ENCODE results near the gene MAP4. TPM values are rescaled to one million over a fixed set of nuclear protein-coding genes. Genes with fewer than 3 reads are reported as not detected.

The MAP4 gene
- total RNA-seq, 1 experiment from 2014 or later = 137 TPM

- Mint-ChIP-seq H3K27me3 (ENCODE audit: insufficient read depth, unreplicated experiment) (no peaks in the 10 kb centered on the region), H3K27ac (ENCODE audit: unreplicated experiment) (no peak overlapping the region), H3K9me3 (ENCODE audit: unreplicated experiment) (no peaks in the 10 kb centered on the region), H3K4me3 (ENCODE audit: unreplicated experiment) (no peak overlapping the region), H3K4me1 (ENCODE audit: low read depth, unreplicated experiment) (no peaks in the 10 kb centered on the region), H3K36me3 (ENCODE audit: insufficient read depth, unreplicated experiment) (peaks cover 39% of the 10 kb centered on the region)
- Histone ChIP-seq H3K36me3 (ENCODE audit: control insufficient read depth, insufficient read depth, low read length) (peaks cover 2% of the 10 kb centered on the region; the same call in 1 of the 2 replicates), H3K27me3 (replicated peaks; ENCODE audit: control insufficient read depth, insufficient read depth, low read length) (no peaks in the 10 kb centered on the region), H3K9me3 (no peaks in the 10 kb centered on the region), H3K4me3 (ENCODE audit: low read depth, low read length) (no peak overlapping the region), H3K4me1 (no peaks in the 10 kb centered on the region)
- no TSS peak for BruUV-seq (replicated peaks)
- ChIA-PET POLR2A (no interaction called here), CTCF (no interaction called here)
- no peak for TF ChIP-seq CTCF (IDR thresholded peaks at IDR 0.05; ENCODE audit: insufficient read depth in 1 of 2, low read depth in 1 of 2, low read length in 1 of 2, severe bottlenecking in 1 of 2, unreplicated experiment in 1 of 2)
- intact Hi-C loops (cut with micrococcal nuclease; ENCODE audit: unreplicated experiment) = loop anchor here (2.0 to 5.0 kb wide), 2 partner anchors 139 to 159 kb away; no protein-coding TSS in a partner anchor
- DNase-seq = no peak
Observed at GRCh38 chr3:47991341-47991740, 24.9 kb downstream of the MAP4 start.

GRCh38 chr3:47989981-47990440, 26.2 kb downstream of the MAP4 start:
- Histone ChIP-seq H3K9me3 (no peaks in the 10 kb centered on the region), H3K27me3 (replicated peaks; ENCODE audit: control insufficient read depth, insufficient read depth, low read length) (no peaks in the 10 kb centered on the region), H3K4me1 (no peaks in the 10 kb centered on the region), H3K36me3 (ENCODE audit: control insufficient read depth, insufficient read depth, low read length) (peaks cover 2% of the 10 kb centered on the region; the same call in 1 of the 2 replicates), H3K4me3 (ENCODE audit: low read depth, low read length) (no peak overlapping the region)
- peak; percentile 80 to 84 for TF ChIP-seq CTCF (IDR thresholded peaks at IDR 0.05; ENCODE audit: insufficient read depth in 1 of 2, low read depth in 1 of 2, low read length in 1 of 2, severe bottlenecking in 1 of 2, unreplicated experiment in 1 of 2)
- BruUV-seq (replicated peaks) = no TSS peak
- Mint-ChIP-seq H3K27me3 (ENCODE audit: insufficient read depth, unreplicated experiment) (no peaks in the 10 kb centered on the region), H3K4me3 (ENCODE audit: unreplicated experiment) (no peak overlapping the region), H3K9me3 (ENCODE audit: unreplicated experiment) (no peaks in the 10 kb centered on the region), H3K36me3 (ENCODE audit: insufficient read depth, unreplicated experiment) (peaks cover 38% of the 10 kb centered on the region), H3K4me1 (ENCODE audit: low read depth, unreplicated experiment) (no peaks in the 10 kb centered on the region), H3K27ac (ENCODE audit: unreplicated experiment) (no peak overlapping the region)
- POLR2A ChIA-PET = no interaction called here
- CTCF ChIA-PET = interaction anchor here (0.5 to 1.5 kb wide), 9 partner anchors 8 to 1350 kb away, joined by 3 to 17 read pairs (median 5); partner anchors contain the start of gene USP4
- DNase-seq = peak; percentile 74 to 76
- intact Hi-C loops (cut with micrococcal nuclease; ENCODE audit: unreplicated experiment) = loop anchor here (1.0 to 5.0 kb wide), 3 partner anchors 138 to 161 kb away; no protein-coding TSS in a partner anchor

- POLR2A ChIA-PET = no interaction called here
- CTCF ChIA-PET = no interaction called here
- peaks cover 22% of the 10 kb centered on the region for H3K36me3 Mint-ChIP-seq (ENCODE audit: insufficient read depth, unreplicated experiment)
- no peaks in the 10 kb centered on the region for H3K4me1 ChIP-seq
- no peaks in the 10 kb centered on the region for H3K9me3 Mint-ChIP-seq (ENCODE audit: unreplicated experiment)
- no TSS peak for BruUV-seq (replicated peaks)
- H3K9me3 ChIP-seq = no peaks in the 10 kb centered on the region
- no peaks in the 10 kb centered on the region for H3K27me3 Mint-ChIP-seq (ENCODE audit: insufficient read depth, unreplicated experiment)
- intact Hi-C loops (cut with micrococcal nuclease; ENCODE audit: unreplicated experiment) = no loop called here
- H3K27ac Mint-ChIP-seq (ENCODE audit: unreplicated experiment) = no peak overlapping the region
- no peaks in the 10 kb centered on the region for H3K27me3 ChIP-seq (replicated peaks; ENCODE audit: control insufficient read depth, insufficient read depth, low read length)
- no peaks in the 10 kb centered on the region for H3K36me3 ChIP-seq (ENCODE audit: control insufficient read depth, insufficient read depth, low read length)
- DNase-seq = no peak
- H3K4me3 Mint-ChIP-seq (ENCODE audit: unreplicated experiment) = no peak overlapping the region
- no peak for TF ChIP-seq CTCF (IDR thresholded peaks at IDR 0.05; ENCODE audit: insufficient read depth in 1 of 2, low read depth in 1 of 2, low read length in 1 of 2, severe bottlenecking in 1 of 2, unreplicated experiment in 1 of 2)
- H3K4me1 Mint-ChIP-seq (ENCODE audit: low read depth, unreplicated experiment) = no peaks in the 10 kb centered on the region
- H3K4me3 ChIP-seq (ENCODE audit: low read depth, low read length) = no peak overlapping the region
Observed at GRCh38 chr3:47985381-47985780, 30.8 kb downstream of the MAP4 start.

All from Caco-2 (cell line).